ENCODE measurements around the gene VPS4B.

VPS4B gene

DNA sequence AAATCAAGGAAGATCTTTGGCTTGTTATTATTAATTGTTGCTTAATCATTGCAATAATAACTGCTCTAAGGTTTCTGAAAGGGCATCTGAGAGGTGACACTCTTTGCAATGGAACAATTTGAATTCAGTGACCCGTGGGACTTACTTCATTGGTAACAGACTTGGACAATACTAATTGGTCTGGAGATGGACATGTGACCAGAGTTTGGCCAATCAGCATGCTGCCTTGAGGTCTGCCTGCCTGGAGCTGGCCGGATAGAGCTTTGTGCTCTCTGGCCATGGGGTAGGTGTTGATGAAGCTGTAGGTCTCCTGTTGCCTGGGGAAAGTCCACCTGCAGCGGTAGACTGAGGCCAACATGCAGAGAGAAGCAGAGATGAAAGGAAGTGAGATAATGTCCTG, 24.0 kb upstream of the VPS4B start:
- TF ChIP-seq CTCF (IDR thresholded peaks at IDR 0.05; ENCODE audit: low read depth, low read length): no peak
- no peak overlapping the region for H3K4me3 ChIP-seq (replicated peaks in 1 of 2; ENCODE audit: low read depth in 2 of 2, low read length in 2 of 2)

GRCh38 chr18:63445037-63445436, 22.8 kb upstream of the VPS4B start:
- no peak overlapping the region for H3K4me3 ChIP-seq (replicated peaks in 1 of 2; ENCODE audit: low read depth in 2 of 2, low read length in 2 of 2)
- no peak for TF ChIP-seq CTCF (IDR thresholded peaks at IDR 0.05; ENCODE audit: low read depth, low read length)
- no peak for DNase-seq (ENCODE audit: low read depth in 2 of 2)

More for the DNA sequence above, 24.0 kb upstream of the VPS4B start:
- no peak for DNase-seq (ENCODE audit: low read depth in 2 of 2)

DNA sequence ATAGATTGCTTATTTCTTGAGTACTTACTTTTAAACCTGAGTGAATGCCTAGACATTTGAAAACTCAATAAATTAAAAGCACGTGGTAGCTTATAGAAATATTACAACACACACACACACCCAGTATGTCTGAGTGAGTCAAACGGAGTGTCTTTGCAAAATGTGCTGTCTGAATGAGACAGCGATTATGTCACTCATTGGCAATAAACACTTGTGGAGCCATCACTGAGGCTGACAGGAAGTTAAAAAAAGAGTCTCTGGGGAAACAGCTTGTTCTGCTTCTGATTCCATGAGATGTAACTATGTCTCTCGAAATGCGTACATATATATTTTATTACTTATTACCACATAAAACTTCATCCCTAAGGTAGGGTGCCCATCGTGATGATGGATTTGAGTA, 22.3 kb upstream of the VPS4B start:
- H3K4me3 ChIP-seq (replicated peaks in 1 of 2; ENCODE audit: low read depth in 2 of 2, low read length in 2 of 2): no peak overlapping the region
- DNase-seq (ENCODE audit: low read depth in 2 of 2): peak; percentile 74 to 96
- TF ChIP-seq CTCF (IDR thresholded peaks at IDR 0.05; ENCODE audit: low read depth, low read length): no peak

DNA sequence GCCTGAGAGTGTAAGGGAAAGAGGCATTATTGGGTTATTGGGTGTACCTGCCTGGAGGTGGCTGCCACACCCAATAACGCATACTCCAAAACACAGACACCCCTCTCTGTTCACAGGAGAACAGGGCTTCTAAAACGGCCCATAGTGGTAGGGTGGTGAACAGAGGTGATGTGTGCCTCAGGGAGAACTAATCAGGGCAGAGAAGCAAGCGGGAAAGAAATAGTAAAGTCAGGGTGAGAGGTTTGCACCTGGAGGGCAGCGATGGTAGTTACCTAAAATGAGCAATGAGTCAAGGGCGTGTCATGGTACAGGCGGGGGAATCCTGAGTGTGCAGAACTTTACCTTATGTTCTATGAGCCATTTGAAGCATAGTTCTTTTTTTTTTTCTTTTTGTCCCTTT, 21.6 kb upstream of the VPS4B start:
- no peak for DNase-seq (ENCODE audit: low read depth in 2 of 2)
- no peak overlapping the region for H3K4me3 ChIP-seq (replicated peaks in 1 of 2; ENCODE audit: low read depth in 2 of 2, low read length in 2 of 2)
- TF ChIP-seq CTCF (IDR thresholded peaks at IDR 0.05; ENCODE audit: low read depth, low read length): no peak

GRCh38 chr18:63440881-63441280, 18.6 kb upstream of the VPS4B start:
- H3K4me3 ChIP-seq (replicated peaks in 1 of 2; ENCODE audit: low read depth in 2 of 2, low read length in 2 of 2): no peak overlapping the region
- no peak for DNase-seq (ENCODE audit: low read depth in 2 of 2)
- no peak for TF ChIP-seq CTCF (IDR thresholded peaks at IDR 0.05; ENCODE audit: low read depth, low read length)

DNA sequence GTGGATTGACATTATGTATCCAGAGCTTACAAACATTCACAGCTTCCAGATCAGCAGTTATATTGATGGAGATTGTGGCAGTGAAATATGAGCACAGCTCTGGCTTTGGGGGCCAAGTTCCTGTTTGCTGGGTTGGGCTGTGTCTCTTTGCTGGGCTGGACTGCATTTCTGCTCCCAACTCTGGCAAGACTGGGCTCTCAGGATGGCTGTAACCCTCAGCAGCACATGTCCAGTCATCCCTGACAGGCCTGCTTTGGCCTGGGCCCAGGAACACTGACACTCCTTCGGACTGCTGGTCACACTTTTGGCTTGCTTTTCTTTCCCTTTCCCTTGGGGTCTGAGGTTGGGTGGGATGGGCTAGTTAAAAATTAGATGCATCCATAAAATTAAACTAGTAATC, 17.9 kb upstream of the VPS4B start:
- TF ChIP-seq CTCF (IDR thresholded peaks at IDR 0.05; ENCODE audit: low read depth, low read length): no peak
- H3K4me3 ChIP-seq (replicated peaks in 1 of 2; ENCODE audit: low read depth in 2 of 2, low read length in 2 of 2): no peak overlapping the region
- DNase-seq (ENCODE audit: low read depth in 2 of 2): peak; percentile 28 to 59

- TF ChIP-seq CTCF (IDR thresholded peaks at IDR 0.05; ENCODE audit: low read depth, low read length): peak; percentile 78
- no peak overlapping the region for H3K4me3 ChIP-seq (replicated peaks in 1 of 2; ENCODE audit: low read depth in 2 of 2, low read length in 2 of 2)
- DNase-seq (ENCODE audit: low read depth in 2 of 2): peak; percentile 79 to 80
Measured at GRCh38 chr18:63439334-63439733, 17.1 kb upstream of the VPS4B start.
